Tibial nerve (tissue), 4 donors: ENCODE results near the gene INO80B. TPM values are rescaled to one million over a fixed set of nuclear protein-coding genes. Genes with fewer than 3 reads are reported as not detected.
"Not testable (repeated sequence)": the region's sequence is repeated elsewhere in the genome, so short reads cannot be mapped to it uniquely, and the experiment has no call there.

Experiments
- DNase-seq, 2 donors: peaks; one replicate each; pipeline ENCODE4 v3.0.0-alpha.2; 2019; ENCODE audit warnings: low spot score in 2 of 2
- H3K27ac ChIP-seq, 4 donors: fragments of 200-600 bp; sonication (generic) in 3 of 4; one replicate each; pipeline ENCODE4 v1.5.1; 2017 to 2019; ENCODE audit warnings: mild to moderate bottlenecking in 1 of 4
- H3K27me3 ChIP-seq, 2 donors: fragments of 200-600 bp; sonication (generic) in 1 of 2; one replicate each; pipeline versions ENCODE4 v1.5.1 to v1.6.0; 2017 to 2019
- H3K36me3 ChIP-seq, 3 donors: fragments of 200-600 bp; sonication (generic); one replicate each; pipeline ENCODE4 v1.5.1; 2018 to 2019
- H3K4me1 ChIP-seq, 4 donors: fragments of 200-600 bp; sonication (generic) in 3 of 4; one replicate each; pipeline ENCODE4 v1.5.1; 2017 to 2019
- H3K4me3 ChIP-seq, 4 donors: fragments of 200-600 bp; sonication (generic) in 3 of 4; one replicate each; pipeline ENCODE4 v1.5.1; 2017 to 2019; ENCODE audit warnings: mild to moderate bottlenecking in 1 of 4, moderate library complexity in 1 of 4
- H3K9me3 ChIP-seq, 4 donors: fragments of 200-600 bp; sonication (generic) in 3 of 4; one replicate each; pipeline ENCODE4 v1.5.1; 2017 to 2019
- EP300 ChIP-seq, 2 donors: sonication (generic); formaldehyde crosslinking; IDR thresholded peaks; one replicate each; pipeline ENCODE4 v1.6.1; 2017; ENCODE audit warnings: antibody characterized with exemption in 2 of 2, mild to moderate bottlenecking in 1 of 2
- POLR2A ChIP-seq, 2 donors: fragments of 450-650 bp; IDR thresholded peaks; one replicate each; pipeline ENCODE4 v1.6.1; 2017; ENCODE audit warnings: antibody characterized with exemption in 2 of 2, mild to moderate bottlenecking in 2 of 2, moderate library complexity in 2 of 2
- WGBS, 2 donors: methylation state at CpG; one replicate each; pipeline ENCODE4 v1.1.5; 2018; 5-methylcytosine and 5-hydroxymethylcytosine counted together
- total RNA-seq, 4 donors: library from RNA; depleted of rRNA; stranded (reverse); fragments of >200 nt; gene quantifications; one replicate each; pipeline ENCODE4 v1.1.0, GENCODE V29; 2016
- TF ChIP-seq, protein P1 (sequence below), 5 experiments: fragments of 200-600 bp in 3 of 5; fragments of 450-650 bp in 2 of 5; sonication (generic) in 3 of 5; IDR thresholded peaks; one replicate each; pipeline ENCODE4 v1.5.1; 2016 to 2019; ENCODE audit warnings: antibody characterized with exemption in 5 of 5, mild to moderate bottlenecking in 3 of 5, moderate library complexity in 2 of 5

Gene INO80B
- total RNA-seq, 4 donors from 2014 or later: 15.1 to 40.6 (median 27.5) TPM

DNA sequence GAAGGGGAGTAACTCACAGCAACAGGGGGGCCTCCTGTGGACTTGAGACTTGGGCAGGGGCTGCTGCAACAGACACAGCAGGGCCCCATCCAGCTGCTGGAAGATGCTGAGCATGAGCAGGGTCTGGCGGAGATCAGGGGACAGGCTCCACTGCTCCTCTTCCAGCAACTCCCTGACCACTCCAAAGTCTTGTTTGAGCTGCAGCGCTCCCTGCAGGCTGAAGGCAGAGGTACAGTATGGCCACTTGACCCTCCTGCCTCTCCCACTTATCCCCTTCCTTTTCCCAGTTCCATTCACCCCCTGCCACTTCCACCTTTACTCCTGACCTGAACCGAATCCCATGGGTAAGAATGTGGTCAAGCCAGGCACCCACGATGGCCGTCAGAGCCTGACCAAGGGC is 20.0 kb downstream of the INO80B start:
- 87 to 90% methylated on average over 5 of the region's 5 CpGs for WGBS, 2 donors

DNA sequence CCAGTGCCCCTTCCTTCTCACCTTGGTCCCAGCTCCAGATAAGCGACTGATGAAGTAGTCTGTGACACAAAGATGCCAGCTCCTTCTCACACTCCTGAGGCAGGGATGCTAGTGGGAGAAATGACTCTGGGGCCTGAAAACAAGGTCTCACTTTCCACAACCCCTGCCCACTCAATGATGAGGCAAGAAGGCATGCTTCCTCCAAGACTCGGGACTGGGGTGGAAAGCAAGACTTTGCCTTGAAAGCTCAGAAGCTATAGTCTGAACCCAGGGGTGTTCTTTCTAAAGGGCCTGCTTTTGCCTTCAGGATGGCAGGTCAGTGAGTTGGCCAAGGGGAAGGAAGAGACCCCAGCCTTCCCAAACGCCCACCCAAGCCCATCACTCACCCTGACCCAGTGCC is 26.5 kb downstream of the INO80B start:
- no peak for DNase-seq
- Histone ChIP-seq H3K9me3 (no peaks in the 10 kb centered on the region), H3K4me1 (peaks cover 0 to 43% (median 25%) of the 10 kb centered on the region in 4 donors), H3K36me3 (peaks cover 0 to 57% (median 2%) of the 10 kb centered on the region in 3 donors), H3K4me3 (peak overlapping the region; percentile 72 to 91 (median 86)), H3K27me3 (no peaks in the 10 kb centered on the region), H3K27ac (peak overlapping the region in 2 of 4 donors; percentile 87 to 90)
- TF ChIP-seq, protein P1, sequence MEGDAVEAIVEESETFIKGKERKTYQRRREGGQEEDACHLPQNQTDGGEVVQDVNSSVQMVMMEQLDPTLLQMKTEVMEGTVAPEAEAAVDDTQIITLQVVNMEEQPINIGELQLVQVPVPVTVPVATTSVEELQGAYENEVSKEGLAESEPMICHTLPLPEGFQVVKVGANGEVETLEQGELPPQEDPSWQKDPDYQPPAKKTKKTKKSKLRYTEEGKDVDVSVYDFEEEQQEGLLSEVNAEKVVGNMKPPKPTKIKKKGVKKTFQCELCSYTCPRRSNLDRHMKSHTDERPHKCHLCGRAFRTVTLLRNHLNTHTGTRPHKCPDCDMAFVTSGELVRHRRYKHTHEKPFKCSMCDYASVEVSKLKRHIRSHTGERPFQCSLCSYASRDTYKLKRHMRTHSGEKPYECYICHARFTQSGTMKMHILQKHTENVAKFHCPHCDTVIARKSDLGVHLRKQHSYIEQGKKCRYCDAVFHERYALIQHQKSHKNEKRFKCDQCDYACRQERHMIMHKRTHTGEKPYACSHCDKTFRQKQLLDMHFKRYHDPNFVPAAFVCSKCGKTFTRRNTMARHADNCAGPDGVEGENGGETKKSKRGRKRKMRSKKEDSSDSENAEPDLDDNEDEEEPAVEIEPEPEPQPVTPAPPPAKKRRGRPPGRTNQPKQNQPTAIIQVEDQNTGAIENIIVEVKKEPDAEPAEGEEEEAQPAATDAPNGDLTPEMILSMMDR (IDR thresholded peaks at IDR 0.05): no peak
- no peak for TF ChIP-seq EP300 (IDR thresholded peaks at IDR 0.05)
- TF ChIP-seq POLR2A (IDR thresholded peaks at IDR 0.05): no peak
- WGBS, 2 donors: 37 to 39% methylated on average over 3 of the region's 3 CpGs

More for the DNA sequence above, 20.0 kb downstream of the INO80B start:
- Histone ChIP-seq H3K4me1 (peaks cover 0 to 31% (median 15%) of the 10 kb centered on the region in 4 donors), H3K4me3 (no peak overlapping the region), H3K9me3 (no peaks in the 10 kb centered on the region), H3K27me3 (no peaks in the 10 kb centered on the region), H3K27ac (no peak overlapping the region), H3K36me3 (peaks cover 0 to 57% (median 0%) of the 10 kb centered on the region in 3 donors)
- TF ChIP-seq, protein P1 (IDR thresholded peaks at IDR 0.05): peak in 1 of 5 experiments; percentile 15
- TF ChIP-seq POLR2A (IDR thresholded peaks at IDR 0.05): no peak
- DNase-seq: no peak

DNA sequence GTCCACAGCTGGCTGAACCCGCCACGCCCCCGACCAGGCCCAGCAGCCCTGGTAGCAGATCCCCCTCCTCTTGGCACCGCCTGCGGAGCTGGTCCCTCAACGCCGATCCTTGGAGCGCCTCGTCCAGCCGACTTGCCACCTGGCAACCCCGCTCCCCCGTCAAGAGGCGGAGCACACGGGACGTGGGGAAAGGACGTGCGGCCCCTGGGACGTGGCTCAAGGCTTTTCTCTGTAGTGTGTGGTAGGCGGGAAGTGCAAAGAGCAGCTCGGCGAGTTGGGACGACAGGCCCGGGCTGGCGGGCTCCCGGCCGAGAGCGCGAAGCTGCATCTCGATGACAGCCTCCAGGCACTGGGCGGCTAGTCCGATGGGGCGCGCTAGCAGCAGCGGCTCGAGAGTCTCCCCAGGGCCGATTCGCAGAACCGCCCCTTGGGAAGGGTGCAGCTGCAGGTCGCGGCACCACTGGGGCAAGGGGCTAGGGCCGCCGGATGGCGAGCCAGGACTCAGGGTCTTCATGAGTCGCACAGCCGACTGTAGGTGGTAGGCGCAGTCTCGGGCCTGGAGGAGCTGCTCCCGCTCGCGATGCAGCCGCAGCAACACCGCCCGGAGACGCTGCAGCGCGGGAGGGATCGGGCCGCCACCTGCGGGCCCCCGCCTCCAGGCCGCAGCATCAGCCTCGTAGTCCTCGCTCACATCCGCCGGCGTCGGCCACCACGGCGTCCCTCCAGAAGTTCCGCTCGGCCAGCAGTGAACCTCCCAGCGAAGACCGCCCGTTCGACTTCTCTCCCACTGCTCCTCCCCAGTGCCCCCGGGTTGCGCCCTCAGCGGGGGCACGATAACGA is 27.3 kb downstream of the INO80B start:
- peak overlapping the region; percentile 87 to 90 (median 89) for H3K27ac ChIP-seq
- no peak for DNase-seq
- WGBS, 2 donors: 2% methylated on average over 31 to 40 of the region's 80 CpGs
- H3K27me3 ChIP-seq: no peaks in the 10 kb centered on the region
- peaks cover 0 to 41% (median 25%) of the 10 kb centered on the region in 4 donors for H3K4me1 ChIP-seq
- no peak for TF ChIP-seq POLR2A (IDR thresholded peaks at IDR 0.05)
- TF ChIP-seq EP300 (IDR thresholded peaks at IDR 0.05): no peak
- TF ChIP-seq, protein P1 (IDR thresholded peaks at IDR 0.05): no peak
- no peaks in the 10 kb centered on the region for H3K9me3 ChIP-seq
- H3K4me3 ChIP-seq: peak overlapping the region; percentile 72 to 91 (median 86)
- H3K36me3 ChIP-seq: peaks cover 0 to 58% (median 2%) of the 10 kb centered on the region in 3 donors

DNA sequence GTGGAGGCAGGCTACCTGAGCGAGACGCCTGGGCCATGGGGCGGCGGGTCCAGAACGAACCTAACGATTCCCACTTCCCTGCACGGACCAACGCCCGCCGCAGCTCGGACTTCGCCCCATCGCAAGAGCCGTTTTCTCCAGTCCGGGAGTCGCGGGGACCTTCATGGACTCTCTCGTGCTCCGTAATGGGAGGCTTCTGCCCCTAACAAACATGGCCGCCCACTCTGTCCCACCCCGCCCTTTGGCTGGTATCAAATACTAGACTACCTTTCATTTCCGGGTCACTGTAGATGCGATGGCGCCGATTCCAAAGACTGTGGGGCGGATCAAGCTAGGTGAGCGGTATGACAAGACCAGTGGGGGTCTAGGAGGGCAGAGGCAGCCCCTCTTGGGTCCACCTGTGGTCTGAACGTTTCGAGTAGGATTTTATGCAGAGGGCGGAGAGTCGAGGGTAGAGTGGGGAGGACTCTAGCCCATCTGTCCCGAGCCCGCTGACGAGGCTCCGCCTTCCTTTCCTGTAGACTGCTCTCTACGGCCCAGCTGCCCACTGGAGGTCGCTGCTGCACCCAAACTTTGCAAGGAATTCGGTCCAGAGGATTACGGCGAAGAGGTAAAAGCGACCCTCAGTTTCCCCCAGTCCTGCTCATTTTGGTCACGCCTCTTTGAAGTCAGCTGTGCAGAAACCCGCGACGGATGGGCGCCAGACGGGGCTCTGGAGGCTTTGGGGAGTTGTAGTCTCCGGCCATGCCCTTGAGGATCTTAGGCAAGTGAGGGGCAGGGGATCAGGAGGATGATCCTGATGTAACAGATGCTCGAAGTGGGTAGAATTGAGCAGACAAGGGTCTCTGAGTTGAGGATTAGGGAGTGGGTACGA is 28.2 kb downstream of the INO80B start, which contains the start of the genes CCDC142 and TTC31:
Gene CCDC142, minus strand, starts transcription at position 198 of the 874 bp plus-strand sequence. Its CDS starts 161 bp downstream, at position 37.
Gene TTC31, plus strand, starts transcription at position 281 of the 874 bp plus-strand sequence. Its CDS starts 15 bp downstream, at position 296.
- H3K4me3 ChIP-seq: peak within 1 kb of the TSS; percentile 72 to 91 (median 86)
- peaks cover 0 to 36% (median 25%) of the 10 kb centered on the region in 4 donors for H3K4me1 ChIP-seq
- peak; percentile 95 to 98 for DNase-seq
- H3K9me3 ChIP-seq: no peaks in the 10 kb centered on the region
- no peaks in the 10 kb centered on the region for H3K27me3 ChIP-seq
- peaks cover 0 to 58% (median 2%) of the 10 kb centered on the region in 3 donors for H3K36me3 ChIP-seq
- 0% methylated on average over 46 to 48 of the region's 50 CpGs for WGBS, 2 donors
- peak within 1 kb of the TSS; percentile 87 to 90 (median 89) for H3K27ac ChIP-seq
- peak in 1 of 2 donors; percentile 35 for TF ChIP-seq POLR2A (IDR thresholded peaks at IDR 0.05)
- peak; percentile 69 to 97 for TF ChIP-seq EP300 (IDR thresholded peaks at IDR 0.05)
- TF ChIP-seq, protein P1 (IDR thresholded peaks at IDR 0.05): peak; percentile 79 to 95 (median 91)

DNA sequence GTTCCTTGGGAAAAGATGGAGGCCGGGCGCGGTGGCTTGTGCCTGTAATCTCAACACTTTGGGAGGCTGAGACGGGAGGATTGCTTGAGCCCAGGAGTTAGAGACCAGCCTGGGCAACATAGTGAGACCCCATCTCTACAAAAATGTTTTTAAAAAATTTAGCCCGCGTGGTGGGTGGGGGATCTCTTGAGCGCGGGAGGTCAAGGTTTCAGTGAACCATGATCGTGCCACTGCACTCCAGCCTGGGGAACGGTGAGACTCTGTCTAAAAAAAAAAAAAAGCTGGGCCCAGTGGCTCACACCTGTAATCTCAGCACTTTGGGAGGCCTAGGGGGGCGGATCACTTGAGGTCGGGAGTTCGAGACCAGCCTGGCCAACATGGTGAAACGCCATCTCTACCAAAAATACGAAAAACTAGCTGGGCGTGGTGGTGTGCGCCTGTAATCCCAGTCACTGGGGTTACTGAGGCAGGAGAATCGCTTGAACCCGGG is 28.8 kb downstream of the INO80B start:
- peak overlapping the region; percentile 72 to 91 (median 86) for H3K4me3 ChIP-seq
- not testable (repeated sequence) for DNase-seq, H3K9me3 ChIP-seq, H3K27me3 ChIP-seq
- peaks cover 0 to 36% (median 25%) of the 10 kb centered on the region in 4 donors for H3K4me1 ChIP-seq
- WGBS, 2 donors: 82 to 84% methylated on average over 19 of the region's 19 CpGs
- peaks cover 0 to 59% (median 2%) of the 10 kb centered on the region in 3 donors for H3K36me3 ChIP-seq
- H3K27ac ChIP-seq: peak overlapping the region; percentile 87 to 90 (median 89)
